NCI-H774 (cell line): ENCODE measurements around the gene RHBDD3.

Source experiments
- DNase-seq: peaks from one replicate; lab custom pipeline; 2025; lab: John Stamatoyannopoulos, UW

RHBDD3 gene

DNA sequence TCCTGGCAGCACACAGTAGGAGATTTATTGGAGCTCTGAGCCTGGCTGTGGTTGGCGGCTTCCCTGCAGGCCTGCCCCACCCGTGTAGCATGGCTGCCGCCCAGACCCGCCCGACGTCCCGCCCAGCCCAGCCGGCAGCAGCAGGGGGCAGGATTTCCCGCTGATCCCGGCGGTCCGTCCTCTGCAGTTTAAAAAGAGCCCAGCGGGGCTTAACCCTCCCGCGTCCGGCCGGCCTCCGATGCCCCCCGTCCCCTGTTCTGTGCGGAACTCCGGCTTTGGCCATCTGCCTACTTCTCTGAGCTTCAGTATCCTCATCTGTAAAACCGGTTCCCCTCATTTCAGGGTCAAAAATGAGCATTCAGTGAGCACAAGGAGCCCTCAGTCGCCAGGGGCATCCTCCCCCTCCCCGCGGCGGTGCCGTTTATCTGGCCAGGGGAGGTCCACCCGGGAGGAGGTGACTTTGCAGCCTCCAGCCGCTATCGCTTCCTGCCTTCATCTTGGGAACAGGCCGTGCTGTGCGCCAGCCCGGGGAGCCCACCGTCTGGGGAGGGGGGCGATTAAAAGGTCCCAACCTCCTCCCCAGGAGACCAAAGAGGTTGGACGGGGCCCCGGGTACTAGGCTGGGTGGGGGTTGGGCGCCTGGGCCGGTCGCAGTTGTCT is 38.5 kb upstream of the RHBDD3 start, which contains the start of gene GAS2L1:
GAS2L1 (plus strand) TSS at position 476 of the 660 bp plus-strand sequence. CDS start 1,456 bp downstream, outside the sequence.
- peak; percentile 20 for DNase-seq

DNA sequence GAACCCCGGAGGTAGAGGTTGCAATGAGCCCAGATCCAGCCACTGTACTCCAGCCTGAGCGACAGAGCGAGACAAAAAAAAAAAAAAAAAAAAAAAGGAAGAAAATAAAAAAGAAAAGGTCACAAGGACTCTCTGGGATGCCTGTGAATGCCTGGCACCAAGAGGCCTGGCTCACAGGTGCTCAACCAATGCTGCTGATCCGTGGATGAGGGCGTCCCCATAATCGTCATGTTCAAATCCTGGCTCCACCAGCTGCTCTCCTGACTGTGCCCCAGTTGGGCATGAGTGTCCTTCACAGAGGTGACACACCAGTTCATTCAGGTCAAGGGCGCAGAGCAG is 38.0 kb upstream of the RHBDD3 start:
- no peak for DNase-seq

DNA sequence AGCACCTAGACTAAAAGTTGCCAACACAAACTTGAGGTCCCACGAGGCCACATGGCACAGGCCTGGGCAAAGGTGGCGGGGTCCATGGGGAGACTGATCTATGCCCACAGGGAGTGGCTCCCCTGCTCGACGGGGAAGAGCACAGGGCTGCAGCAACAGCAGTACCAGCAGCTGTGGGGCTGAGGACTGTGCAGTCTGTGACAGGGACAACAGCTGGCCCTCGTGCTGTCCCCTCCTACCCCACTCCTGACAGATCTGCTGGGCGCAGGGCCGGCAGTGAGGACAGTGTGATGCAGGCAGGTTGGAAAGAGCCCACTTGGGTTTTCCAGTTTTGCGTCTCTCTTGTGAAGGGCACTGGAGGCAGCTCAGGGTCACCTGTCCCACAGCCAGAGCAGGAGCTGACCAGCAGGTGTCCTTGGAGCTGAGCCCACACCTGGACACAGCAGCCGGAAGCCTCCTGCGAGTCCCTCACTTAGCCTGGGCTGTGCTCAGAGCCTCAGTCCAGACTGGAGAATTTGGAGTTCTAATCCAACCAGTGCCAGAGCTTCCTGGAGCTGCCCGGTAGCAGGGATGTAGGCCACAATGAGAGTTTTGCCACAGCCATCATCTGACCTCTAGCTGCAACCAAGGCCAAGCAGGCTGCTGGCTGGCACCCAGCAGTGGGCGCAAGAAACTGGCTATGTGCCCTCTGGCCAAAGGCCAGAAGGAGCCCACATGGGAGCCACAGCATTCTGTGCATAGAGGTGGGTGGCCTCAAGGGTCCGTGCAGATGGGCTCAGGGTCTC is 35.1 kb upstream of the RHBDD3 start:
- no peak for DNase-seq

DNA sequence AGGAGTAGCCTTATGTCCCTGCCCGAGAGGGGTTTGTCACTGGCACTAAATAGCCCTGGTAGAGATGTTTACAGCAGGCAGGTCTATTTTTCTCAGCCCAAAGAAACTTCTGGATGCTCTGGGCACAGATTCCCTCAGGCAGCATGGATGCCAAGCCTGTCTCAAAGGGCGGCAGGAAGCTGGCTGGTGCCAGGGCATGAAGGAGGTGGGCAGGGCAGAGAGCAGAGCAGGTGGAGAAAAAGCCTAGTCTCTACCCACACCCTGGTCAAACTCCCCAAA is 34.6 kb upstream of the RHBDD3 start:
- no peak for DNase-seq

DNA sequence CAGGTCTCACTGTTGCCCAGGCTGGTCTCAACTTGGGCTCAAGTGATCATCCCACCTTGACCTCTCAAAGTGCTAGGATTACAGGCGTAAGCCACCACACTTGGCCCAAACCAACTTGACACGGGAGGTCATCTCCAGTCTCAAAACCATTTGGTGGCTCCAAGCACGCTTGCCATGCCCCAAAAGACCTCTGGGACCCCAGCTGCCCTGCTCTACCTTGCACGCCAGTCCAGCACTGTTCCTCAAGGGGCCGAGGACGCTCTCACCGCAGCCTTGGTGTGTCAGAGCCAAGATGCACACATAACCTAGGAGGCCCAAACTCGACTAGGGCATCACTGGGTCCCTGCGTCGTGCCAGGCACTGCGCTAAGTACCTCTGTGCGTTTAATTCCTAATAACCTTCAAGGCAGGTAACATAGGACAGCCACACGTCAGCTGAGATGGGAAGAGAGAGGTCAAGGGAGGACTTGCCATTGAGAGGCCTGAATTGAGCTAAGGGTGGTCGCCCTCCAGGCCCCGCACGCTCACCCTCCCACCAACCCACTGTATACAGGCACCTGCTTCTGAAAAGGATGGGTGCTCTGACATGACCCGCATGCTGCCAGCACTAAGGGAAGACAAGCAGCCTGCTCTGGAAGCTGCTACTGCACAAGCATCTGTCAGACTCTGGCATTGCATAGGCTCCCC is 34.1 kb upstream of the RHBDD3 start:
- no peak for DNase-seq

DNA sequence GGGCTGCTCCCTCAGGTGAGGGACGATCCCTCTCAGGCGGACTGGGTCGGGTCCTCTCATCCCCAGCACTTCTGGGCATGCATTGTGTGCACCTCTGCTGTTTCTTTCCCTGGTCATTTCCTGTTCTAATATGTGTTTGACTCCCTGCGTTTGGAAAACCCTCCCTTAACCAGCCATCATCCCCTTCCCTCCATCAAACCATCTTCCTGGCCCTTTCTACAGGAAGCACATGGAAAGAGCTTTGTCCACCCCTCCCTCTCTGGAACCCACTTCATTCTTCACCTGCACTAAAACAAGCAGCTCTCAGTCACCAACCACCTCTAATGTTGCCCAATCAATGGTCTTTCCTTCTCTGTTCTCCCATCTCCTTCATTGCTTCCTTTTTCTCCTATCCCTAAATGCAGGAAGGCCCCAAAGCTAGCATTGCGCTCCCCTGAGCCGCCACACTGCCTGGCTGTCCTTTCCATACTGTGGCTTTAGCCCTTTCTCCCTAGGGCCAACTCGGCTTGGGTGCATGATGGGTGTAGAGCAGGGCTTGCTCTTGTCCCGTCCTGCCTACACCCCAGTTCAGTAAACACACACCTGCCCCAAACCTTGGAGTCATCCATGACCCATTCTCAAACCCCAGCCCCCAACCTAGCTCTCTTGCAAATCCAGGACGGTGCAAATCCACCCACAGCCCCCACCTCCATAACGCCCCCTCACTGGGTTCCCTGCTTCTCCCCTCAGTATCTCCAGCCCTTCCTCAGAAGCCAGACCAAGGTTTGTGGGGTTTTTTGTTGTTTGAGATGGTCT is 33.2 kb upstream of the RHBDD3 start:
- no peak for DNase-seq

DNA sequence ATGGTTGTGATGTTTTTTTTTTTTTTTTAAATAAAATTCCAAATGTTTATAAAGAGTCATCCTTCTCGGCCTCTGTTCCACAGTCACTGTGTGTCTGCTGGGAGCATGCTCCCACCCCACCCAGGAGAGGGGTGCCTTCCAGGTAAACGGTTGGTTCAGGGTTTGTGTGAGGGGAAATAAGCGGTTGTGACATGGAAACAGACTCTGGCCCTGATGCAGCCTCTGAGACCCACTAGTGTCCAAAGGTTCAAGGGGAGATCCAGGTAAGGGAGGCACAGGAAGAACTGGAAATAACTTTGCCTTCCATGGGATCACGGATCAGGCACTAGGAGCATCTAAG is 32.7 kb upstream of the RHBDD3 start:
- no peak for DNase-seq

DNA sequence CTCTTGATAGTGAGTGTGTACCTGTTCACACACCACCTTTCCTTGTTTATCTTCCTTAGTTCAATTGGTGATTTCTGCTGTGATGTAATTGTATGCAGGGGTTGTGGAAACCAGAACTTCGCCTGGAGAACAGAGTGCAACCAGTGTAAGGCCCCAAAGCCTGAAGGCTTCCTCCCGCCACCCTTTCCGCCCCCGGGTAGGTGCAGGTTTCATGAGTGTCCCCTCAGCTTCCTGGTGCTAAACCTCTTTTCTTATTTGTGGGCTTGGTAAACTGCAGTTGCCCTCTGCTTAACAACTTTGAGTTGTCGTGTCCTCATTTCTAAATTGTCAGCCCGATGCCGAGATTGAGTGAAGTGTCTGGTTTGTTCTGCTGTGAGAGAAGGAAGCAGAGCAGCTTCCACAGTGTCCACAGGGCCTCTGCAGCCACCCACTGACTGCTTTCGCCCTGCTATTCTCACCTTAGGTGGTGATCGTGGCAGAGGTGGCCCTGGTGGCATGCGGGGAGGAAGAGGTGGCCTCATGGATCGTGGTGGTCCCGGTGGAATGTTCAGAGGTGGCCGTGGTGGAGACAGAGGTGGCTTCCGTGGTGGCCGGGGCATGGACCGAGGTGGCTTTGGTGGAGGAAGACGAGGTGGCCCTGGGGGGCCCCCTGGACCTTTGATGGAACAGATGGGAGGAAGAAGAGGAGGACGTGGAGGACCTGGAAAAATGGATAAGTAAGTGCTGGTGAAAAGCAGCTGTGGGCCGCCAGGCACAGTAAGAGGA is 31.5 kb upstream of the RHBDD3 start:
- DNase-seq, result no peak

DNA sequence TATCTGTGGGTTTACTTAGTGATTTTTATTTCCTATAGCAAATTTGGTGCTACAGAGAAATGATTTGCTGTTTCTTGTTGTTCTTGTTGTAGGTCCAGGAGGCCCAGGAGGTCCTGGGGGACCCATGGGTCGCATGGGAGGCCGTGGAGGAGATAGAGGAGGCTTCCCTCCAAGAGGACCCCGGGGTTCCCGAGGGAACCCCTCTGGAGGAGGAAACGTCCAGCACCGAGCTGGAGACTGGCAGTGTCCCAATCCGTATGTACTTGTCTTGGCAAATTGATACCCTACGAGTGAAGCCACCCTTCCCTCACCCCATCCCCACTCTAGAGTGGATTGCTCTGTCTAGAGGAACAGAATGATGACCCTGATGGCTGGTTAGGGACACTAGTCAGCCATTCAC is 30.9 kb upstream of the RHBDD3 start:
- no peak for DNase-seq

DNA sequence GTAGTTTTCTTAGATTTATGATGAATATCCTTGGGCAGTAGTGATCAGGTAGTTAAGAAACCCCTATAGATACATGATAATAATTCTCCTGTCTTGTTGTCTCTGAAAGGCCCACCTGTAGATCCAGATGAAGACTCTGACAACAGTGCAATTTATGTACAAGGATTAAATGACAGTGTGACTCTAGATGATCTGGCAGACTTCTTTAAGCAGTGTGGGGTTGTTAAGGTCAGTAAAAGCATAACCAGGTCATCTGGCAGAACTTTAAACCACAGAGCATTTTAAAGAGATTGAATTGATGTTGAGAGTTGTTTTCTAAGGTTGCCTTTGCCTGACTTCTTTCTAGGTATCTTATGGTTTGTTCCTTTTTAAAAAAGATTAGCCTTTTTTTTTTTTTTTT is 24.6 kb upstream of the RHBDD3 start:
- no peak for DNase-seq

DNA sequence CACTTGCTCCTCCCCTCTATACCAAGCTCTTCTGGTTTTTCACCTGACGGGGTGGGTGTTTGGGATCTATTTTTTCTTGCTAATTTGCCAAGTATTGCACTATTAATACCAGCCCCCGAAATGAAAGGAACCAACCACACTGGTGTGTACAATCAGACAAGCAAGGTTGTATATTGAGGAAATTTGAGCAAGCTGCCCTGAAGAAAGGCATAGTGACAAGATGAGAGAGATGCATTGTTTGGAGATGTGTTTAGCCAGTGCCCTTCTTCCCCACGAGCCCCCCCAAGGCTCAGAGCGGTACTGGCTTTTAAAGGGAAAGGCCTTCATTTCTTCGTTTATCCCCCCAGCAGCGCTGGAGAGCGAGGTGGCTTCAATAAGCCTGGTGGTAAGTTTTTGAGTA is 23.4 kb upstream of the RHBDD3 start:
- no peak for DNase-seq

DNA sequence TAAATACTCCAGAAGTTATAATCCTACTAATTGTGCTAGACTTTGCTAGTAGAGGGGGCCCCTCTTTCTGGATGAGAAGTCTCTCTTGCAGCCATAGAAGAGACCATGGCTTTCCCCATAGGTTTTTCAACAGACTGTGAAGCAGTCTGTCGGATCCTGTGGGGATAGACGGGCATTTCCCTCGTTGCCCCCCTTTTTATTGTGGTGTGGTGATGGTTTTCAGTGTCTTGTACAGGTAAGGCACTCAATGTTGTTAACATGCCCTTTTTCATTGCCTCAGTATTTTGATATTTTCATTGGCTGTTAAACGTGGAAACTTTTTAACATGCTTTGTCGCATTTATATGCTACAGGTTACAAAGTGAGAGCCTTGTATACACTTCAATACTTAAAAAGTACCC is 22.3 kb upstream of the RHBDD3 start:
- DNase-seq, result no peak

DNA sequence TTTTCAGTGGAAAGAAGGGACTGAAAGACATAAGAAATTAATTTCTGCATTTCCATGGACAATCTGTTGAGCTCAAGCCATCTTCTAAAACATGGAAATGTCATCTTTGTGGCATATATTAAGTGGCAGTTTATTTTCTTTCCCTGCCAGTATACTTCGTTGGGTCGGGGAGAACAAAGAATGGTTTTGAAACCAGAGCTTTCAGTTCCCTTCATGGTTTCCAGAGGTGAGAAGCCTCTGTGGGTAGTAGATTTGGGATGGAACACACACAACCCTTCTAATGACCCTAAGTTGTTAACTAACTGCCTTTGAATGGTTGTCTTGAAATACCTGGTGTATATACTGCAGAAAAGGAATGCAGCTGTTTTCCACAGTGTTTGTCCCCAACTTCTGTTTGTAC is 21.1 kb upstream of the RHBDD3 start:
- no peak for DNase-seq

DNA sequence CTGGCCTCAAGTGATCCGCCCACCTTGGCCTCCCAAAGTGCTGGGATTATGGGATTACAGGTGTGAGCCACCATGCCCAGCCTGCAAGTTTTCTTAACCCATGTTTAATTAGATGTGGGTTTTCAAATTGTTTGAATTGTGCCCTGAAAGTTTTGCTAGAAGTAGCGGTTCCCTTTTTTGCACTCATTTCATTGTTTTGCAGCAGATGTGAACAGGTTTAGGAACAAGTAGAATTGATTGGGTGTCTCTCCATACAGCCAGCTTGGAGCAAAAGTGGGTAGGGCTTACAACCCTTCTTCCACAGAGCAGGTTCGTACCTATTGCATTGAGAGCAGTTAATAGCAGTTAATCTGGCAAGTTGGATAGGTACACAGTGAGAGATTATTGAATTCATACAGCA is 16.4 kb upstream of the RHBDD3 start:
- DNase-seq, result no peak

DNA sequence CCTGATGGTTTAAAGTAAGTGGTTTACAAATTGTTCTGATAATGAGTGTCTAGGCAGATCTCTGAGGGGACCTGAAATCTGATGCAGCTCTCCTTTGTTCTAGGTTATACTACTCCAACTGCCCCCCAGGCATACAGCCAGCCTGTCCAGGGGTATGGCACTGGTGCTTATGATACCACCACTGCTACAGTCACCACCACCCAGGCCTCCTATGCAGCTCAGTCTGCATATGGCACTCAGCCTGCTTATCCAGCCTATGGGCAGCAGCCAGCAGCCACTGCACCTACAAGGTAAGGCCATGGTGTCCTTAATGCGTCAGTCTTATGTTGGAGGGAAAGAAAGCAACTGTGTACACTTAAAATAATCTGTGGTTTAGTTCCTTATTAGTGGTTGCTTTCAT is 10.1 kb upstream of the RHBDD3 start:
- DNase-seq, result no peak

DNA sequence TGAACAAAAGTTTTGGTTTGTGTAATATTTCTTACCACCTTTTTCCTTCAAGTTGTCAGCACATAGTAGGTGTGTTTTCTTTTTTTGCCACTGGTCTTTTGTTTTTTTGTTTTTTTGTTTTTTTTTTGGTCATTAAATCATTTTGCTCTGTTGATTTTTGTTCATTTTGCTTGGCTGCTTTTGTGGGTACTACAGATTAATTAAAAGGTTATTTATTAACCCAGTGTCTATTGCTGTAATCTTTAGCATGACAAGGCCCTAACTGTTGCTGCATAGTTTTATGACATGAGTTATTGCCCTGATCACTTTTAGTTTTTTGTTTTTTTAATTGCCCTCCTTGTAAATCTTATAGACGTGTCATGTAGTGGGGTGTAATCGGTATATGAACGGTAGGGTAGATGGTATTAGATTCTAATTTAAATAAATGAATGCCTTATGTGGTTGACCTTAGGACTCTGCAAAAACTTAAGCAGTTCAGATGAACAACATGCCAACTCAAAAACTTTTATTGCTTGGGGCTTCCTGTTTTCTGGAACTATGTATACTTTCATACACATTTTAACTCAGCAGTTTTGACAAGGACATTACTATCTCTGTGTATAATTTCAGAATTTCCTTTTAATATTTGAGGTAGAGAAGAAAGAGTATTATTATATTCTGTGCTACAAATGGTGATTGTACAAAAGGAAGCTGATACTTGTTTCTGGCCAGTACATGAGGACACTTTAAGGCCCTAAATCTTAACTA is 8.2 kb upstream of the RHBDD3 start:
- no peak for DNase-seq

DNA sequence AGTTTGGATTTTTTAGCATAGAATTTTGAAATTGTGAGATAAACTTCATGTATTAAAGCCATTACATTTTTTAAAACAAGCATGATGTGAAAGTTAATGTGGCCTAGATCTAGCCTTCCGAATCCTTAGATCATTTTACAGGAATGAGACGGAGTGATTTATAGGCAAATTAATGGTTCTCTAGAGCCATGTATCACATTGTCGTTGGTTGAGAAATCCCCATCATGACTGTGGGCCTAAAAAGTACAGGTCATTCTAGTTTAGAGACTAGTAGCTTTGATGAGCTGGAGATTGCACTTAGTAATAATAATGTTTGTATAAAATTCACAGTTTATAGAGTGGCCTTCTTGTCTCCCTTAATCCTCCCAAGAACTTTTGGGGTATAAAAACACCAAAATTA is 7.4 kb upstream of the RHBDD3 start:
- DNase-seq, result no peak

DNA sequence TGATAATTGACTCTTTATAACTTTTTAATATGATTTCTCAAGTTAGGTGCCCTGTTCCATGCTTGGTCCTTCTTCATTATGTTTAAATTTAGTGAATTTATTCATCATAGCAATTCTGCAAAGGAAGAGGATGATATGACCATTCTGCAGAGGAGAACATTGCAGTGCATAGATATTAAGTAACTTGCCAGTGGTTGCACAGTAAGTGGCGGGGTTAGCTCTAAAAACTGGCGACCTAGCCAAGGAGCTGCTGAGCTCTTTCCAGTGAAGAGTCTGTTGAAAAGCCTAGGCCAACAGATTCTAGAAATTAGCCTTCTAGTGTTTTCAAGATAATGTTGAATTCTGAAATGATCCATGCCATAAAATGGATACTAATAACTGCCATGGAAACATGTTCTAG is 4.8 kb upstream of the RHBDD3 start:
- no peak for DNase-seq

DNA sequence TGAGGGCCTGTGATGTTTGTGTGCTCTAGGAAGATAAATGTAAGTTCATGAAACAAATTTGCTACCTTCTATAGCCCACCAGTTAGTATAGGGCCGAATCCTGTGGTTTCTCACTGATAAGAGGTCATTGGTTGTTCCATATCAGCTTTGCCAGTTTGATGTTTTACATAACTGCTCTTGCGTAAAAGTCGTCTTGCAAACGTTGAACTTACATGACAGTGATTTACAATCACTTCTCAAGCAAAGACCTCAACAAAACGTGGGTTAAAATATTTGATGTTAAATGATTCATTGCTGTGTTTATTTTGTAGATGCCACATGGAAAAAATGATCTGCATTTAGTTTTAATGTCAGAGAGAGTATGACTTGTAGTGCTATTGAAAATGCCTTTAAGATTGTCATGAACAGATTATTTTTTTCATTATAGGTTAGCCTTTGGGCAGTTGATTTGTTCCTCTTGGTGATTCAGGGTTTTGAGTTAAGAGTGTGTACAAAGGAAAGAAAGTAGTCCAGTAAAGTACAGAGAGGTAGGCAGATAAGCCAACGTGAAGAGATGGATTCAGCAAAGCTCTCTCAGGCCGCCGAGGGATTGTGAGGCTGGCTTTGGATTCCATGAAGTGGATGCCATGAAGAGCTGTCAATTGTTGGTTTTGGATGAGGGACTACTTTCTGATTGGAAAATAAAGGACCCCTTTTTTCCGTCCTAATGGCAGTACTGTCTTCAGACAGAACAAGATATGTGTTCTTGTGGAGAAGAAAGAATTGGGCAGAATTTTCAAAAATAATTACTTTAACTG is 2.9 kb upstream of the RHBDD3 start:
- DNase-seq, result no peak

DNA sequence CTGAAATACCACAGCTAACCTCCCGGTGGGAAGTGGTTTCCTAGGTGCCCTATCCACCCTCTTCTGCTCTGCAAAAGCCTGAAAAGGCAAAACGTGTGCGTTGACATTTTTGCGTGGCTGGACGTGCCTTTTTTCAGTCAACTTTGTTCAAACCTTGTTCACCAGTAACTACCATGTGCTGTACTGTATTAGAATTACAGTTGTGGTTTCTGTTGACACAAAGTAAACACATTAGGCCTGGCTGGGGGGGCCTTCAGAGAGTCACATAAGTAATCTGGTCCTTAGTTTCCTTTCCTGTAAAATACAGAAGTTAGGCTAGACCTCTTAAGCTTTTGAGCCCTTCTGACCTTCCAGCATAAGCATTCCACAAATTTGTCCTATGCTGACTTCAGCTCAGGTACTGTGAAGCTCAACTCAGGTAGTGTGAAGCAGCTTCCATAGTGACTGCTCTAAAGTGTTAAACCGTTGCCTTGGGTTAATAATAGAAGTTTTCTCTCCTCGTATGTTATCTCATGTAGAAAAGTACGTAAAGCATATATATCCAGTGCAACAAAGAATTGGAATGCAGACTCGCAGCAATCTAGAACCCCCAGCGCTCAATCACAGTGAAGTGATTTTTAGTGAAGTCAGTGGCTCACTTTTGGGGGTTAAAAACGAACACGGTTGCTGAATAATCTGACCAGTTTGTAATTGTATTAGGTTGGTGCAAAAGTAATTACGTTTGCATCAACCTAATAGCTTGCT is 2.1 kb upstream of the RHBDD3 start:
- no peak for DNase-seq
